ENCODE measurements around the gene GLIPR1. TPM values are rescaled to one million over a fixed set of nuclear protein-coding genes. Genes with fewer than 3 reads are reported as not detected.
"Not testable (repeated sequence)": the region's sequence is repeated elsewhere in the genome, so short reads cannot be mapped to it uniquely, and the experiment has no call there.

Gene GLIPR1
- total and polyA plus RNA-seq, 7 experiments from 2014 or later: 28.2 to 132 (median 49.1) TPM

DNA sequence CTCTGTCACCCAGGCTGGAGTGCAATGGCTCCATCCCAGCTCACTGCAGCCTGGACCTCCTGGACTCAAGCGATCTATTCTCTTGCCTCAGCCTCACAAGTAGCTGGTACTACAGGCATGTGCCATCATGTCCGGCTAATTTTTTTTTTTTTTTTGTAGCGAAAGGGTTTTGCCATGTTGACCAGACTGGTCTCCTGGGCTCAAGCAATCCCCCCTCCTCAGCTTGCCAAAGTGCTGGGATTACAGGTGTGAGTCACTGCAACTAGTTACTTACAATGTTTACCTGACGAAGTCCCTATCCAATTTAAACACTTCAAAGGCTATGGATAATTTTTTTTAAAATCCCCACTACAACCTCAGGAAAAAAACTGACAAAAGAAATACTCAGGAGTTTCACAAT is 29.1 kb downstream of the GLIPR1 start:
- Histone ChIP-seq H3K27me3 (ENCODE audit: control insufficient read depth in 2 of 2, insufficient read depth in 2 of 2, low read length in 2 of 2) (no peaks in the 10 kb centered on the region), H3K9me3 (ENCODE audit: control insufficient read depth in 2 of 3, low read length in 3 of 3) (no peaks in the 10 kb centered on the region), H3K27ac (ENCODE audit: low read depth, low read length) (peak overlapping the region; percentile 89), H3K4me3 (ENCODE audit: low read length) (no peak overlapping the region), H3K4me1 (ENCODE audit: control insufficient read depth in 2 of 2, insufficient read depth in 2 of 2, low read length in 2 of 2) (peaks cover 13% of the 10 kb centered on the region in 2 donors), H3K36me3 (ENCODE audit: control insufficient read depth in 2 of 3, insufficient read depth in 3 of 3, low read length in 3 of 3) (peaks cover 0 to 22% (median 10%) of the 10 kb centered on the region in 3 experiments)
- Mint-ChIP-seq H3K4me1 (peaks cover 19 to 52% (median 42%) of the 10 kb centered on the region in 7 donors), H3K4me3 (peak overlapping the region; percentile 51 to 100 (median 99)), H3K36me3 (peaks cover 3 to 20% (median 9%) of the 10 kb centered on the region in 5 donors), H3K9me3 (peaks cover 0 to 6% (median 0%) of the 10 kb centered on the region in 11 donors), H3K27ac (peak overlapping the region in 6 of 9 donors; percentile 21 to 100 (median 99)), H3K27me3 (no peaks in the 10 kb centered on the region)
- ATAC-seq (no peak), DNase-seq (no peak)
- POLR2A ChIA-PET: interaction anchor here (2.1 to 3.2 kb wide), 2 partner anchors 113 to 118 kb away, joined by 7 to 13 read pairs; partner anchors contain the start of gene GLIPR1L2
- CTCF ChIA-PET: interaction anchor here (0.6 kb wide), 1 partner anchor 580 kb away, joined by 4 read pairs; no protein-coding TSS in a partner anchor
- intact Hi-C loops (cut with micrococcal nuclease): loop anchor here (2.0 to 10.0 kb wide), 4 partner anchors 822 to 1555 kb away; partner anchors contain the start of genes E2F7 (in 1 of the 2) and ZDHHC17 (in 1 of the 2)

GRCh38 chr12:75511116-75512048 is 30.8 kb downstream of the GLIPR1 start, which contains the start of gene KRR1:
Gene KRR1, minus strand, starts transcription at chr12:75511609. Its CDS starts 12 bp downstream, at chr12:75511597.
- H3K9me3 Mint-ChIP-seq: peaks cover 0 to 6% (median 0%) of the 10 kb centered on the region in 11 donors
- H3K27ac Mint-ChIP-seq: peak within 1 kb of the TSS; percentile 96 to 100 (median 99)
- intact Hi-C loops (cut with micrococcal nuclease): loop anchor here (1.0 to 10.0 kb wide), 13 partner anchors 31 to 1553 kb away; partner anchors contain the start of genes ATXN7L3B (in 2 of the 2), BBS10 (in 2 of the 2), GLIPR1 (in 2 of the 2) and GLIPR1L2 (in 2 of the 2)
- peak within 1 kb of the TSS; percentile 89 for H3K27ac ChIP-seq (ENCODE audit: low read depth, low read length)
- peak; percentile 60 to 93 (median 90) for DNase-seq
- H3K4me1 ChIP-seq (ENCODE audit: control insufficient read depth in 2 of 2, insufficient read depth in 2 of 2, low read length in 2 of 2): peaks cover 13% of the 10 kb centered on the region in 2 donors
- peak within 1 kb of the TSS; percentile 96 to 100 (median 99) for H3K4me3 Mint-ChIP-seq
- peaks cover 15 to 47% (median 38%) of the 10 kb centered on the region in 7 donors for H3K4me1 Mint-ChIP-seq
- H3K36me3 ChIP-seq (ENCODE audit: control insufficient read depth in 2 of 3, insufficient read depth in 3 of 3, low read length in 3 of 3): peaks cover 0 to 11% (median 0%) of the 10 kb centered on the region in 3 experiments
- no peaks in the 10 kb centered on the region for H3K9me3 ChIP-seq (ENCODE audit: control insufficient read depth in 2 of 3, low read length in 3 of 3)
- ChIA-PET CTCF (interaction anchor here (1.1 to 1.4 kb wide), 6 partner anchors 15 to 520 kb away, joined by 3 to 7 read pairs (median 4); partner anchors contain the start of genes GLIPR1L1 and PHLDA1), POLR2A (interaction anchor here (0.8 to 3.2 kb wide), 15 partner anchors 9 to 1048 kb away, joined by 3 to 15 read pairs (median 5); partner anchors contain the start of genes BBS10, GLIPR1, GLIPR1L2 and NAP1L1)
- H3K27me3 ChIP-seq (ENCODE audit: control insufficient read depth in 2 of 2, insufficient read depth in 2 of 2, low read length in 2 of 2): no peaks in the 10 kb centered on the region
- H3K36me3 Mint-ChIP-seq: peaks cover 0 to 9% (median 6%) of the 10 kb centered on the region in 5 donors
- H3K27me3 Mint-ChIP-seq: no peaks in the 10 kb centered on the region
- H3K4me3 ChIP-seq (ENCODE audit: low read length): peak within 1 kb of the TSS; percentile 90
- peak; percentile 98 for ATAC-seq

- H3K4me3 Mint-ChIP-seq; H3K27ac ChIP-seq (ENCODE audit: low read depth, low read length); H3K4me1 ChIP-seq (ENCODE audit: control insufficient read depth in 2 of 2, insufficient read depth in 2 of 2, low read length in 2 of 2); H3K36me3 ChIP-seq (ENCODE audit: control insufficient read depth in 2 of 3, insufficient read depth in 3 of 3, low read length in 3 of 3); H3K4me1 Mint-ChIP-seq; H3K27me3 ChIP-seq (ENCODE audit: control insufficient read depth in 2 of 2, insufficient read depth in 2 of 2, low read length in 2 of 2); H3K36me3 Mint-ChIP-seq; H3K27ac Mint-ChIP-seq; POLR2A ChIA-PET; DNase-seq; H3K4me3 ChIP-seq (ENCODE audit: low read length); ATAC-seq; H3K9me3 ChIP-seq (ENCODE audit: control insufficient read depth in 2 of 3, low read length in 3 of 3); CTCF ChIA-PET: not testable (repeated sequence)
- peaks cover 18 to 43% (median 31%) of the 10 kb centered on the region in 5 donors for H3K27me3 Mint-ChIP-seq
- H3K9me3 Mint-ChIP-seq: peaks cover 0 to 14% (median 2%) of the 10 kb centered on the region in 11 donors
- intact Hi-C loops (cut with micrococcal nuclease): loop anchor here in 1 of 2 donors (10.0 kb wide), 2 partner anchors 294 to 634 kb away; no protein-coding TSS in a partner anchor
Measured at GRCh38 chr12:75521224-75521623, 40.7 kb downstream of the GLIPR1 start.

DNA sequence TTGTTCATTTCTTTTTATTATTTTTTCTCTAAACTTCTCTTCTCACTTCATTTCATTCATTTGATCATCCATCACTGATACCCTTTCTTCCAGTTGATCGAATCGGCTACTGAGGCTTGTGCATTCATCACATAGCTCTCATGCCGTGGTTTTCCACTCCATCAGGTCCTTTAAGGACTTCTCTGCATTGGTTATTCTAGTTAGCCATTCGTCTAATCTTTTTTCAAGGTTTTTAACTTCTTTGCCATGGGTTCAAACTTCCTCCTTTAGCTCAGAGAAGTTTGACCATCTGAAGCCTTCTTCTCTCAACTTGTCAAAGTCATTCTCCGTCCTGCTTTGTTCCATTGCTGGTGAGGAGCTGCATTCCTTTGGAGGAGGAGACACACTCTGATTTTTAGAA is 41.6 kb downstream of the GLIPR1 start:
- Mint-ChIP-seq H3K9me3 (peaks cover 0 to 14% (median 2%) of the 10 kb centered on the region in 11 donors), H3K27me3 (peaks cover 25 to 49% (median 38%) of the 10 kb centered on the region in 5 donors)
- H3K27me3 ChIP-seq (ENCODE audit: control insufficient read depth in 2 of 2, insufficient read depth in 2 of 2, low read length in 2 of 2); H3K9me3 ChIP-seq (ENCODE audit: control insufficient read depth in 2 of 3, low read length in 3 of 3); H3K27ac ChIP-seq (ENCODE audit: low read depth, low read length); H3K4me3 Mint-ChIP-seq; POLR2A ChIA-PET; H3K36me3 Mint-ChIP-seq; H3K36me3 ChIP-seq (ENCODE audit: control insufficient read depth in 2 of 3, insufficient read depth in 3 of 3, low read length in 3 of 3); H3K4me3 ChIP-seq (ENCODE audit: low read length); H3K4me1 ChIP-seq (ENCODE audit: control insufficient read depth in 2 of 2, insufficient read depth in 2 of 2, low read length in 2 of 2); CTCF ChIA-PET; ATAC-seq; H3K4me1 Mint-ChIP-seq; H3K27ac Mint-ChIP-seq; DNase-seq: not testable (repeated sequence)
- intact Hi-C loops (cut with micrococcal nuclease): loop anchor here in 1 of 2 donors (10.0 kb wide), 2 partner anchors 293 to 633 kb away; no protein-coding TSS in a partner anchor

DNA sequence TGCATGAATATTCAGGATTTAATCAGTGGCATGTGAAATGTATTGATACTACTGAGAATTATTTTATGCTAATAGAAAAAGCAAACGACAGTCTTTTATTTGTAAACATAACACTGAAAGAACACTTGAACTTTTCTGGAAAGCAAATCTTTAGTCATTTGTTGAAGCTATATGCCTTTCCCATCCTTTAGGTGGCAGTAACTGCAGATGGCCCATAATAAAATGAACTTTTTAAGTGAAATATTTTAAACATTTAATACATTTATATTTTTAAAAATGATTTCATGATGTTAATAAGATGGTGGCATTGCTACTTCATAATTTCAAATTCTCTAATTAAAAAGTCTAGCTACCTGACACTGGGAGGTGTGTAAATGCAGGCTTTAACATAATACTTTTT is 44.7 kb downstream of the GLIPR1 start:
- POLR2A ChIA-PET: interaction anchor here (1.3 kb wide), 1 partner anchor 134 kb away, joined by 7 read pairs; the partner anchor contains the start of gene GLIPR1L2
- intact Hi-C loops (cut with micrococcal nuclease): loop anchor here in 1 of 2 donors (5.0 to 10.0 kb wide), 3 partner anchors 290 to 1062 kb away; no protein-coding TSS in a partner anchor
- no peak overlapping the region for H3K27ac ChIP-seq (ENCODE audit: low read depth, low read length)
- H3K4me1 Mint-ChIP-seq: peaks cover 0 to 7% (median 2%) of the 10 kb centered on the region in 7 donors
- ATAC-seq (no peak), DNase-seq (no peak)
- no peaks in the 10 kb centered on the region for H3K27me3 ChIP-seq (ENCODE audit: control insufficient read depth in 2 of 2, insufficient read depth in 2 of 2, low read length in 2 of 2)
- no peaks in the 10 kb centered on the region for H3K4me1 ChIP-seq (ENCODE audit: control insufficient read depth in 2 of 2, insufficient read depth in 2 of 2, low read length in 2 of 2)
- H3K27me3 Mint-ChIP-seq: peaks cover 30 to 55% (median 44%) of the 10 kb centered on the region in 5 donors
- H3K4me3 ChIP-seq (ENCODE audit: low read length): no peak overlapping the region
- CTCF ChIA-PET: interaction anchor here (0.6 to 1.6 kb wide), 3 partner anchors 512 to 1061 kb away, joined by 6 to 8 read pairs (median 6); no protein-coding TSS in a partner anchor
- no peaks in the 10 kb centered on the region for H3K9me3 ChIP-seq (ENCODE audit: control insufficient read depth in 2 of 3, low read length in 3 of 3)
- peaks cover 0 to 7% (median 0%) of the 10 kb centered on the region in 5 donors for H3K36me3 Mint-ChIP-seq
- H3K9me3 Mint-ChIP-seq: peaks cover 0 to 14% (median 2%) of the 10 kb centered on the region in 11 donors
- no peaks in the 10 kb centered on the region for H3K36me3 ChIP-seq (ENCODE audit: control insufficient read depth in 2 of 3, insufficient read depth in 3 of 3, low read length in 3 of 3)
- H3K27ac Mint-ChIP-seq: no peak overlapping the region
- H3K4me3 Mint-ChIP-seq: no peak overlapping the region
